H1 (cell line): ENCODE results near the gene TGM2. TPM values are rescaled to one million over a fixed set of nuclear protein-coding genes. Genes with fewer than 3 reads are reported as not detected.

Experiments
- CTCF ChIA-PET: fragments of 300-600 bp; sonication (Branson Sonifier 250); formaldehyde crosslinking; loops from one replicate; lab custom pipeline; 2021; ENCODE audit not compliant: partially characterized antibody; lab: Charles Lee
- POLR2A ChIA-PET: fragments of 300-600 bp; sonication (Branson Sonifier 250); formaldehyde crosslinking; loops from one replicate; lab custom pipeline; 2021; ENCODE audit warnings: inconsistent platforms; ENCODE audit not compliant: partially characterized antibody; lab: Charles Lee
- DNase-seq, 2 experiments: peaks; one replicate each; pipeline versions ENCODE4 v3.0.0 to v3.0.0-alpha.2; 2010 to 2022; ENCODE audit warnings: low spot score in 2 of 2, low read depth in 1 of 2, mixed read lengths in 1 of 2
- FAIRE-seq: peaks from 2 replicates; lab custom pipeline; 2011; peaks lifted over from hg19 to GRCh38; lab: Jason Lieb, UNC
- H2AFZ ChIP-seq: 2 replicates; pipeline ENCODE4 v1.8.1; 2012; ENCODE audit warnings: low read length, inconsistent platforms
- H2AK5ac ChIP-seq: 2 replicates; pipeline ENCODE4 v1.6.1; 2013; ENCODE audit warnings: low read depth, low read length
- H2BK120ac ChIP-seq: replicated peaks from 2 replicates; pipeline ENCODE3; 2013; ENCODE audit warnings: low read depth, low read length, inconsistent platforms
- H2BK12ac ChIP-seq: 2 replicates; pipeline ENCODE4 v1.6.1; 2013; ENCODE audit warnings: low read depth, low read length
- H2BK15ac ChIP-seq: 2 replicates; pipeline ENCODE4 v1.6.1; 2013; ENCODE audit warnings: low read length
- H2BK20ac ChIP-seq: 2 replicates; pipeline ENCODE4 v1.6.1; 2013; ENCODE audit warnings: low read length
- H2BK5ac ChIP-seq: 2 replicates; pipeline ENCODE4 v1.6.1; 2013; ENCODE audit warnings: low read depth, low read length
- H3K14ac ChIP-seq: 2 replicates; pipeline ENCODE4 v1.6.1; 2013; ENCODE audit warnings: inconsistent platforms; ENCODE audit not compliant: insufficient read length
- H3K18ac ChIP-seq: 2 replicates; pipeline ENCODE4 v1.6.1; 2013; ENCODE audit warnings: low read length; ENCODE audit errors: extremely low read depth
- H3K23ac ChIP-seq: 2 replicates; pipeline ENCODE4 v1.6.1; 2013; ENCODE audit warnings: inconsistent platforms; ENCODE audit not compliant: insufficient read length
- H3K23me2 ChIP-seq: 2 replicates; pipeline ENCODE4 v1.6.1; 2013; ENCODE audit warnings: low read depth, low read length
- H3K27ac ChIP-seq: 2 replicates; pipeline ENCODE4 v1.6.1; 2011; ENCODE audit warnings: low read depth, low read length, inconsistent platforms
- H3K27me3 ChIP-seq, 4 experiments: replicated peaks in 1 of 4; 1 replicate in 1 of 4; 2 replicates in 3 of 4; pipeline versions ENCODE4 v1.6.1 to v1.8.1; 2011 to 2013; ENCODE audit warnings: low read length in 3 of 4, mild to moderate bottlenecking in 3 of 4, inconsistent platforms in 2 of 4, mixed read lengths in 2 of 4, moderate library complexity in 1 of 4; ENCODE audit not compliant: control insufficient read depth in 3 of 4, insufficient read depth in 3 of 4; ENCODE audit errors: extremely low read depth in 1 of 4
- H3K36me3 ChIP-seq, 4 experiments: 2 replicates each; pipeline versions ENCODE4 v1.6.1 to v1.8.1; 2011 to 2013; ENCODE audit warnings: mild to moderate bottlenecking in 4 of 4, low read length in 3 of 4, moderate library complexity in 2 of 4, control low read depth in 1 of 4, inconsistent platforms in 1 of 4; ENCODE audit not compliant: insufficient read depth in 4 of 4, control insufficient read depth in 2 of 4
- H3K4ac ChIP-seq: replicated peaks from 2 replicates; pipeline ENCODE3; 2013; ENCODE audit warnings: low read length, low read depth, mixed read lengths, inconsistent platforms; ENCODE audit not compliant: insufficient read length
- H3K4me1 ChIP-seq, 4 experiments: replicated peaks in 1 of 4; 1 replicate in 1 of 4; 2 replicates in 3 of 4; pipeline versions ENCODE4 v1.6.1 to v1.8.1; 2011 to 2013; ENCODE audit warnings: low read length in 3 of 4, inconsistent platforms in 2 of 4, mixed read lengths in 1 of 4; ENCODE audit not compliant: insufficient read depth in 4 of 4, control insufficient read depth in 3 of 4
- H3K4me2 ChIP-seq, 2 experiments: 2 replicates each; pipeline versions ENCODE4 v1.6.1 to v1.8.1; 2011 to 2013; ENCODE audit warnings: low read depth in 2 of 2, low read length in 2 of 2, control low read depth in 1 of 2, inconsistent platforms in 1 of 2, mild to moderate bottlenecking in 1 of 2; ENCODE audit not compliant: insufficient read depth in 1 of 2
- H3K4me3 ChIP-seq, 4 experiments: fragments of 200-600, 300-600 bp in 1 of 4; sonication (generic), shearing (Covaris generic), sonication (Bioruptor Twin) in 1 of 4; 2 replicates each; pipeline versions ENCODE4 v1.5.1 to v1.8.1; 2011 to 2016; ENCODE audit warnings: low read length in 4 of 4, low read depth in 3 of 4, control low read depth in 2 of 4, inconsistent platforms in 2 of 4, mild to moderate bottlenecking in 2 of 4, mixed read lengths in 1 of 4, moderate library complexity in 1 of 4; ENCODE audit not compliant: insufficient read depth in 2 of 4; ENCODE audit errors: extremely low read depth in 1 of 4
- H3K56ac ChIP-seq: replicated peaks from 2 replicates; pipeline ENCODE3; 2013; ENCODE audit warnings: low read depth, mild to moderate bottlenecking, mixed read lengths, low read length, inconsistent platforms; ENCODE audit not compliant: insufficient read length
- H3K79me1 ChIP-seq: 2 replicates; pipeline ENCODE4 v1.6.1; 2013; ENCODE audit warnings: low read depth, low read length, control low read depth
- H3K79me2 ChIP-seq, 2 experiments: 2 replicates each; pipeline versions ENCODE4 v1.6.1 to v1.8.1; 2012 to 2013; ENCODE audit warnings: low read length in 2 of 2, mild to moderate bottlenecking in 2 of 2, inconsistent platforms in 1 of 2; ENCODE audit not compliant: insufficient read depth in 2 of 2, control insufficient read depth in 1 of 2
- H3K9ac ChIP-seq, 4 experiments: replicated peaks in 1 of 4; 1 replicate in 1 of 4; 2 replicates in 3 of 4; pipeline versions ENCODE4 v1.6.1 to v1.8.1; 2011 to 2013; ENCODE audit warnings: low read depth in 3 of 4, low read length in 3 of 4, control low read depth in 2 of 4, mild to moderate bottlenecking in 2 of 4, moderate library complexity in 2 of 4, inconsistent platforms in 1 of 4; ENCODE audit errors: extremely low read depth in 1 of 4
- H3K9me3 ChIP-seq, 2 experiments: 2 replicates each; pipeline versions ENCODE4 v1.6.1 to v1.8.1; 2012 to 2013; ENCODE audit warnings: mild to moderate bottlenecking in 2 of 2, moderate library complexity in 2 of 2, control low read depth in 1 of 2, inconsistent platforms in 1 of 2, low read depth in 1 of 2, low read length in 1 of 2, mixed read lengths in 1 of 2; ENCODE audit not compliant: insufficient read depth in 2 of 2
- H4K20me1 ChIP-seq, 2 experiments: replicated peaks in 1 of 2; 2 replicates each; pipeline versions ENCODE3 to v1.8.1; 2011 to 2013; ENCODE audit warnings: inconsistent platforms in 2 of 2, low read length in 2 of 2, mild to moderate bottlenecking in 1 of 2; ENCODE audit not compliant: insufficient read depth in 2 of 2, control insufficient read depth in 1 of 2
- H4K5ac ChIP-seq: 2 replicates; pipeline ENCODE4 v1.6.1; 2013; ENCODE audit warnings: low read length, low read depth, mixed read lengths, inconsistent platforms; ENCODE audit not compliant: insufficient read length
- H4K8ac ChIP-seq: 2 replicates; pipeline ENCODE4 v1.8.0; 2013; ENCODE audit warnings: mild to moderate bottlenecking, moderate library complexity, low read length, inconsistent platforms; ENCODE audit not compliant: insufficient read depth; ENCODE audit errors: extremely low read depth
- H4K91ac ChIP-seq: replicated peaks from 2 replicates; pipeline ENCODE3; 2013; ENCODE audit warnings: low read length, mixed read lengths, inconsistent platforms; ENCODE audit not compliant: insufficient read length
- BRCA1 ChIP-seq: IDR thresholded peaks from 2 replicates; pipeline ENCODE4 v1.6.1; 2012; ENCODE audit warnings: low read depth, low read length, improper control_type of control experiment
- KDM4A ChIP-seq: IDR thresholded peaks from one replicate; pipeline ENCODE4 v1.7.1; 2012; ENCODE audit warnings: low read depth, mild to moderate bottlenecking, moderate library complexity, low read length, inconsistent platforms; ENCODE audit not compliant: severe bottlenecking
- SIN3A ChIP-seq, 2 experiments: IDR thresholded peaks in 1 of 2; conservative IDR thresholded peaks in 1 of 2; 2 replicates each; pipeline ENCODE4 v1.6.1; 2011 to 2012; ENCODE audit warnings: low read length in 2 of 2, improper control_type of control experiment in 1 of 2, low read depth in 1 of 2, mild to moderate bottlenecking in 1 of 2
- WGBS, 2 experiments: shearing (Covaris generic) in 1 of 2; methylation state at CpG; one replicate each; pipeline versions ENCODE4 v1.1.6 to v1.1.7; 2013 to 2015; ENCODE audit warnings: low lambda C conversion rate in 2 of 2, mixed read lengths in 2 of 2, inconsistent platforms in 1 of 2, low coverage in 1 of 2, missing lambda C conversion rate in 1 of 2; ENCODE audit not compliant: insufficient replicate concordance in 2 of 2, insufficient coverage in 1 of 2, insufficient read length in 1 of 2; ENCODE audit errors: extremely low coverage in 1 of 2, missing lambda C conversion rate in 1 of 2; 5-methylcytosine and 5-hydroxymethylcytosine counted together
- polyA plus RNA-seq, 7 experiments: library from polyadenylated mRNA; depleted of rRNA in 3 of 7; stranded (reverse) in 5 of 7; unstranded in 2 of 7; fragments of >200 nt in 5 of 7; fragments of 200-250 nt in 2 of 7; gene quantifications; 1 replicate in 5 of 7; 2 replicates in 1 of 7; 4 replicates in 1 of 7; pipeline versions ENCODE4 v1.2.1 to v1.2.3, GENCODE V29; 2011 to 2013; ENCODE audit warnings: missing spikeins in 2 of 7, mixed read lengths in 2 of 7
- total RNA-seq: library from RNA; stranded (reverse); fragmentation: NEBNext Ultra II Directional; extraction: Animal tissue kit (Norgen Biotek cat#: 25700); gene quantifications from 2 replicates; pipeline ENCODE4 v1.2.1, GENCODE V29; 2021

Gene TGM2
- total and polyA plus RNA-seq, 2 of the 8 experiments (the other 6 are each of a cell fraction or from before 2014, with no cell fraction given): 0.86 to 1.0 TPM

GRCh38 chr20:38167328-38167850 is 2.3 kb upstream of the TGM2 start:
- POLR2A ChIA-PET: no interaction called here

More at GRCh38 chr20:38167328-38167850, 2.3 kb upstream of the TGM2 start:
- no peaks in the 10 kb centered on the region for H3K79me2 ChIP-seq
- H3K36me3 ChIP-seq: no peaks in the 10 kb centered on the region
- no peak overlapping the region for H2AK5ac ChIP-seq
- no peak overlapping the region for H2AFZ ChIP-seq
- H4K8ac ChIP-seq: peak overlapping the region; percentile 51; the same call in 1 of the 2 replicates
- CTCF ChIA-PET: interaction anchor here (0.6 to 4.5 kb wide), 10 partner anchors 9 to 94 kb away, joined by 3 to 27 read pairs (median 5); no protein-coding TSS in a partner anchor
- no peaks in the 10 kb centered on the region for H3K79me1 ChIP-seq
- H2BK12ac ChIP-seq: no peak overlapping the region
- no peak overlapping the region for H3K14ac ChIP-seq
- WGBS, 2 experiments: 87% methylated on average over 8 of the region's 8 CpGs; no CpG with 5 or more reads in 1 of the 2 experiments
- no peak overlapping the region for H3K27ac ChIP-seq
- peaks cover 0 to 2% (median 0%) of the 10 kb centered on the region in 4 experiments; a peak in 1 of 7 replicates for H3K4me1 ChIP-seq
- no peak overlapping the region for H3K23ac ChIP-seq
- H2BK20ac ChIP-seq: no peak overlapping the region
- H3K4ac ChIP-seq: no peak overlapping the region
- H3K4me2 ChIP-seq: no peak overlapping the region
- H3K56ac ChIP-seq: no peak overlapping the region
- H3K9ac ChIP-seq: no peak overlapping the region
- no peak overlapping the region for H3K18ac ChIP-seq
- H3K9me3 ChIP-seq: no peaks in the 10 kb centered on the region
- H2BK15ac ChIP-seq: no peak overlapping the region
- DNase-seq: no peak
- no peak overlapping the region for H2BK120ac ChIP-seq
- no peak overlapping the region for H4K5ac ChIP-seq
- TF ChIP-seq KDM4A (no peak), SIN3A (conservative IDR thresholded peaks at IDR 0.05 in 1 of 2, IDR thresholded peaks at IDR 0.05 in 1 of 2; ENCODE audit: low read depth in 1 of 2, low read length in 2 of 2) (no peak), BRCA1 (no peak)
- TF ChIP-seq, all 59 proteins: peak for 0
- Histone ChIP-seq H3K4me3 (no peak overlapping the region), H3K27me3 (no peaks in the 10 kb centered on the region; a peak in 2 of 7 replicates), H4K91ac (no peak overlapping the region), H3K23me2 (peaks cover 4% of the 10 kb centered on the region; the same call in 1 of the 2 replicates), H2BK5ac (no peak overlapping the region), H4K20me1 (no peaks in the 10 kb centered on the region)
- no peak for FAIRE-seq
